Adipose tissue (tissue), 3 donors: ENCODE results near the gene LIMCH1. TPM values are rescaled to one million over a fixed set of nuclear protein-coding genes. Genes with fewer than 3 reads are reported as not detected.
"Not testable (repeated sequence)": the region's sequence is repeated elsewhere in the genome, so short reads cannot be mapped to it uniquely, and the experiment has no call there.

ENCODE experiments used
- H3K27ac ChIP-seq: one replicate; pipeline ENCODE4 v1.5.1; 2013; ENCODE audit warnings: low read depth, low read length
- WGBS, 3 donors: extraction: QIAGEN DNeasy Blood & Tissue Kit; methylation state at CpG; one replicate each; pipeline ENCODE4 v1.1.7; 2013; 5-methylcytosine and 5-hydroxymethylcytosine counted together
- polyA plus RNA-seq, 3 donors: library from polyadenylated mRNA; stranded (reverse); fragments of 200-250 nt; gene quantifications; one replicate each; pipeline ENCODE4 v1.2.3, GENCODE V29; 2013
- donor health status: healthy with polysubstance abuse.
- donor health status: Bipolar disorder and iron deficiency.
- donor health status: healthy.

Gene LIMCH1
- polyA plus RNA-seq, 3 donors, result 4.2 to 62.0 (median 13.4) TPM

GRCh38 chr4:41647383-41647782 lies 109.4 kb downstream of the LIMCH1 start:
- H3K27ac ChIP-seq, result no peak overlapping the region
- 53 to 92% (median 63%) methylated on average over 3 of the region's 3 CpGs for WGBS, 3 donors

- not testable (repeated sequence) for H3K27ac ChIP-seq
These were observed 113.2 kb downstream of the LIMCH1 start for GRCh38 chr4:41651150-41651549.

GRCh38 chr4:41652971-41653370 lies 115.0 kb downstream of the LIMCH1 start:
- WGBS, 3 donors, result 83 to 91% (median 86%) methylated on average over 1 of the region's 1 CpG
- H3K27ac ChIP-seq, result no peak overlapping the region

GRCh38 chr4:41653523-41653922 lies 115.6 kb downstream of the LIMCH1 start:
- H3K27ac ChIP-seq, result no peak overlapping the region
- WGBS, 3 donors, result 95 to 96% (median 95%) methylated on average over 6 of the region's 6 CpGs

GRCh38 chr4:41655177-41655576 lies 117.2 kb downstream of the LIMCH1 start:
- WGBS, 3 donors, result 86 to 92% (median 92%) methylated on average over 3 of the region's 3 CpGs
- no peak overlapping the region for H3K27ac ChIP-seq

GRCh38 chr4:41656106-41656505 lies 118.1 kb downstream of the LIMCH1 start:
- WGBS, 3 donors, result 65 to 88% (median 88%) methylated on average over 3 of the region's 3 CpGs
- no peak overlapping the region for H3K27ac ChIP-seq

GRCh38 chr4:41656572-41657520 lies 118.9 kb downstream of the LIMCH1 start:
- 62 to 74% (median 69%) methylated on average over 15 of the region's 15 CpGs for WGBS, 3 donors

GRCh38 chr4:41657561-41657960 lies 119.6 kb downstream of the LIMCH1 start:
- H3K27ac ChIP-seq, result no peak overlapping the region
- WGBS, 3 donors, result 79 to 87% (median 82%) methylated on average over 4 of the region's 4 CpGs

More at GRCh38 chr4:41656572-41657520, 118.9 kb downstream of the LIMCH1 start:
- H3K27ac ChIP-seq, result no peak overlapping the region

GRCh38 chr4:41658163-41658562 lies 120.2 kb downstream of the LIMCH1 start:
- no peak overlapping the region for H3K27ac ChIP-seq
- WGBS, 3 donors, result 26 to 71% (median 49%) methylated on average over 4 of the region's 4 CpGs

- 89 to 93% (median 91%) methylated on average over 3 of the region's 3 CpGs for WGBS, 3 donors
- no peak overlapping the region for H3K27ac ChIP-seq
These were observed 122.4 kb downstream of the LIMCH1 start for GRCh38 chr4:41660352-41660751.

GRCh38 chr4:41661442-41662076 lies 123.6 kb downstream of the LIMCH1 start:
- no peak overlapping the region for H3K27ac ChIP-seq
- 42 to 56% (median 55%) methylated on average over 7 of the region's 7 CpGs for WGBS, 3 donors

GRCh38 chr4:41665636-41666207 lies 127.8 kb downstream of the LIMCH1 start:
- H3K27ac ChIP-seq, result no peak overlapping the region
- WGBS, 3 donors, result 79 to 85% (median 82%) methylated on average over 3 of the region's 3 CpGs

GRCh38 chr4:41668024-41668423 lies 130.1 kb downstream of the LIMCH1 start:
- H3K27ac ChIP-seq, result no peak overlapping the region
- 19 to 88% (median 85%) methylated on average over 1 of the region's 1 CpG for WGBS, 3 donors

GRCh38 chr4:41670530-41670929 lies 132.6 kb downstream of the LIMCH1 start:
- H3K27ac ChIP-seq, result no peak overlapping the region
- WGBS, 3 donors, result 47 to 95% (median 86%) methylated on average over 6 of the region's 6 CpGs

- no peak overlapping the region for H3K27ac ChIP-seq
These were observed 133.0 kb downstream of the LIMCH1 start for GRCh38 chr4:41670982-41671381.

GRCh38 chr4:41678086-41678816 lies 140.3 kb downstream of the LIMCH1 start:
- 80 to 90% (median 85%) methylated on average over 7 of the region's 7 CpGs for WGBS, 3 donors
- H3K27ac ChIP-seq, result no peak overlapping the region

GRCh38 chr4:41678951-41679350 lies 141.0 kb downstream of the LIMCH1 start:
- H3K27ac ChIP-seq, result no peak overlapping the region
- WGBS, 3 donors, result 75 to 92% (median 90%) methylated on average over 2 of the region's 2 CpGs

GRCh38 chr4:41679991-41680390 lies 142.0 kb downstream of the LIMCH1 start:
- WGBS, 3 donors, result 73 to 84% (median 81%) methylated on average over 4 of the region's 4 CpGs
- H3K27ac ChIP-seq, result no peak overlapping the region

GRCh38 chr4:41681054-41681453 lies 143.1 kb downstream of the LIMCH1 start:
- WGBS, 3 donors, result 78 to 85% (median 83%) methylated on average over 2 of the region's 2 CpGs
- H3K27ac ChIP-seq, result no peak overlapping the region
